GM12892 (cell line): ENCODE measurements around the gene MAP4K3.

Source experiments
- DNase-seq: peaks from one replicate; pipeline ENCODE4 v3.0.0; 2011; ENCODE audit not compliant: insufficient read length
- FAIRE-seq: peaks from 2 replicates; lab custom pipeline; 2011; peaks lifted over from hg19 to GRCh38; lab: Jason Lieb, UNC
- POLR2A ChIP-seq: IDR thresholded peaks from 2 replicates; pipeline ENCODE4 v1.6.1; 2011; ENCODE audit warnings: low read depth, low read length, control low read depth
- POLR2AphosphoS5 ChIP-seq: IDR thresholded peaks from 2 replicates; pipeline ENCODE4 v1.6.1; 2011; ENCODE audit warnings: low read depth, low read length, control low read depth
- TAF1 ChIP-seq: IDR thresholded peaks from 2 replicates; pipeline ENCODE4 v1.6.1; 2011; ENCODE audit warnings: low read depth, mild to moderate bottlenecking, control low read depth, low read length, borderline replicate concordance

MAP4K3 gene

DNA sequence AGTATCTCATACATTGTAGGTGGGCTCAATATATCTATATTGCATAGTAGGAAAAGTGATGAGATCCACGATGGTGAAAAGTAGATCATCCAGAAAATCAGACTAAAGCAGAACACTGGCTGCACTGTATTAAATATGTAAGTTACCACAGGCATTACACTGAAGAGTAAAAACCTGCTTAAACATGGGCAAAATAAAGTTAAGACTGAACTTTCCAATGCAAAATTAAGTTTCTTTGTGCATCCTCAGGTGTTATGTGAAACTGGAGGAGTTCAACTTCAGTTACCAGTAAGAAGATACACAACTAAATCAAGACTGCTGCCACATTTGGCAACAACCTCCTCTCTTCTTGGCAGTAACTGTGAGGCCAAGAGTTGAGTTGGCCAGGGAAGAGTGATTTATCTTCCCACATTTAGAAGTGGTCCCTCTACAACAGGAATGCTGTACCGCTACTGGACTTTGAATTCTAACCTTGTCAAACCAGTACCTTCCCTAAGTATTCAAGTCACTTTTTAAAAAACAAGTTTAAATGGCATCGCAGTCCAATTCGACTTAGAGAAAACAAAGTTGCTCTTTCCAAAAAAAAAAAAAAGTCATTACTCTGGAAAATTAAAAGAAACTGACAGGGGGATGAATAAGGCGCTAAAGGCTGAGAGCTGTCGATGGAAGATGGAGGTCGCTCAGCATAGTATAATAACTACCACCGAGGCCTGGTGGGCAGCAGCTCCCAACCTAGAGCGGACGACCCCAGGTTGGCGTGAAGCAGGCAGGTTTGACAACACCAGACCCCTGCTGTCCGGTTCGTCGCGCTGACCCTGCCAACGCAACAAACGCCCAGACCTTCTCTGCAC is 1.1 kb downstream of the MAP4K3 start:
- no peak for DNase-seq
- FAIRE-seq, result no peak
- no peak for TF ChIP-seq POLR2AphosphoS5
- no peak for TF ChIP-seq POLR2A
- TF ChIP-seq TAF1, result no peak

DNA sequence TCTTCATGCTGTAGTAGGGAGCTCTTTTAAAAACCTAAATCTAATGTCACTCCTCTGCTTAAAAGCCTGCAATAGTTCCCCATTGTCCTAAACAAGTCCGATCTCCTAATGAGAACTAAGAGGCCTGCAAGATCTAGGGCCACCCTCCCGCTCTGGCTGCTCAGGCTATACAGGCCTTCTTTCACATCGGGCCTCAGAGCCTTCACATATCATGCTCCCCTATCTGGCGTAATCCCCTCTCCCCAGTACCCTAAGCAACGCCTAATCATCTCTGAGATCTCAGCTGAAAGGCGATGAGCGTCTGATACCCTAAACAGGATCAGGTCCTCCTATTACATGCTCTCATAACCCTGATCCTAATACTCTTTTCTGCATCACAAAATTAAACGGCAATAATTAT is 1.9 kb downstream of the MAP4K3 start:
- DNase-seq, result no peak
- TF ChIP-seq POLR2AphosphoS5 (no peak), POLR2A (no peak), TAF1 (no peak)

DNA sequence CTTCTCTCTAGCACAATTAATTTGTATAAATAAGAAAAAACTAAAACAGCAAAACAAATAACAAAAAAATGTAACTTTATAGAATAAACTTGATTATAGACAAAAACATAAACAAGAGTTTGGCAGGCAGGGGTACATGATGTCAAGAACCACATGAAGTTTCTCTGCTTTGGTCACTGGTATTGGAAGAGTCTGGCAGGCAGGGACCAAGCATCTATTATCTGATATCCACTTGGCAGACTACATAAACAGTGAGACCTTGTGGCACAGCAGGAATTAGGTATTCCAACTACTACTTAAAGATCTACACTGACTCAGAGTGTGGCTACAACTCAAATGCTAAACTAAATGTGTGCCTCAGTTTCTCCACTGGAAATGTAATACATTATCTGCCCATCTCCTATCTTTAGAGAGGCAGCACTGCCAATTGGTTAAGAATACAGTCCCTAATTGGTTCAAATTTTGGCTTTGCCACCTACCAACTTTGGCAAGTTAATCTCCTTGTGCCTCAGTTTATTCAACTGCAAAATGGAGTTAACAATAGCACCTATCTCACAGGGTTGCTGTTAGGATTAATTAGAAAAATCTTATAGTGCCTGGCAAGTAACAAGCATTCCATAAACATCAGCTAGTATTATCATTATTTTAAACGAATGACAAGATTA is 2.7 kb downstream of the MAP4K3 start:
- TF ChIP-seq POLR2A (no peak), TAF1 (no peak), POLR2AphosphoS5 (no peak)
- DNase-seq (no peak), FAIRE-seq (no peak)

More for the DNA sequence above, 1.9 kb downstream of the MAP4K3 start:
- FAIRE-seq, result no peak

DNA sequence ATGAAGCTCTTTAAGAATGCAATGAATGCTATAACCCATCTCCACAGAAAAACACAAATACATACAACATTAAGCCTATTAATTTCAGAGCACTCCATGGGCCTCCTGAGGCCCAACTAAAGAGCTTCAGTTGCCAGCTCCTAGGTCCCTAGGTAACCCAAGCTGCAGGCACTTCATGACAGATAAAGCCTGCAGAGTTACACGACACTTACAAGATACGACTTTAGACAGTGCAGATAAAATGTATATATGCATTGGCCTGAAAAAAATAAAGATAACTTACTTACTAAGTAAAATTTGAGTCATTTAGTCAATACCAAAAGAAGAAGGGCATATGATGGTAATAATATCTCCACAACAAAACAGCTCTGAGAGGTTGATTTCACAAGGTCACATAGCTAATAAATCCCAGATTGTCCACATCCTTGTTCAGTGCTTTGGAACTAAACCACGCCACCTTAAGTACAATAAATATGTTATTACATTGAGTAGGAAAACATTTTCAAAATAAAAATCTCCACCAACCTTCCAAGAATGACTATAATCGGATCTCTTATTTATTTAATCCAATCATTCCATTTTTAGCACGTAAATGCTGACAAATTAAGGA is 3.4 kb downstream of the MAP4K3 start:
- FAIRE-seq (no peak), DNase-seq (no peak)
- TF ChIP-seq POLR2A (no peak), TAF1 (no peak), POLR2AphosphoS5 (no peak)

DNA sequence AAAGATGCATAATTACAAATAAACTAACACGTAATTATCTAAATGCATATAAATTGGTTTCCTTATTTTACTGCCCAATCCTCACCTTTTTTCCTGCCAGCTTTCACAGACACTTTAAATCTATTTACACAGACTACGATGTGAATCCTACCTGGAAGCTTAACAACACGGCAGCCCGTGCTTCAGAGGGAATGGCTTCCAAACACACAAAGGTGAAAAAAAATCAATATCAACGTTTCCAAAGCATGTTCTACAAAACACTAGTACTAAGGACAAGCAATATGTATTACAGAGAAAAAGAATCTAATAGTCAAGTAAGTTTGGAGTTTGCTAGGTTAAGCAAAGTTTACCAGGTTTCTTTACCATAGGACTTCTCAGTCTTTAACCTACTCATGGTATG is 4.4 kb downstream of the MAP4K3 start:
- TF ChIP-seq POLR2A, result no peak
- no peak for TF ChIP-seq TAF1
- no peak for TF ChIP-seq POLR2AphosphoS5
- no peak for DNase-seq
- no peak for FAIRE-seq

DNA sequence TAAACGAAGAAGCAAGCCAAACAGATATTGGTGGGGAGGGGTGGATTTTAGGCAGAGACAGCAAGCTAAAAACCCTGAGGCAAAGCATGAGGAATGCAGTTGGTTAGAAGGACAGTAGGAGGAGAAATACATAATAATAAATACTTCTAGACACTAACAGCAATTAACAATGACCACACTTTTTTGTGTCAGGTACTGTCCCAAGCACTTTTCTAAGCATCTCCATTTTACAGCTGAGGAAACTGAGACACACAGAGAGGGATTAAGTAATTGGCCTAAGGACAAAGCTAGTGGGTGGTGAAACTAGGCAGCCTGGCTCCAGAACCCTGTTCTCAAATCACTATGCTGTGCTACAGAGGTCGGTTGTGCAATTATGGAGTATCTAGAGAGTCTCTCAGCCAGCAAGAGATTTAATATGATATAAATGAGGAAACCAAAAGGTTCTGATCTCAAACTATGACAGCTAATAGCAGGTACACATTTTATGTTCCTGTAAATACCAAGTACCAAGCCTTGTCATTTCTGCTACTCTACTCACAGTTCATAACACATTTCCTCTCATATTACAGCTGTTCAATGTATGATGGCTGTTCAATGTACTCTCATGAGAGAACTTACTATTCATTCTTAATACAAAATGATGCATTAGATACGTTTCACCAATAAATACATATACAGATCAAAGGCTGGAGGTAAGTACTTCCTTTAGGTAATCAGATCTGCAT is 5.3 kb downstream of the MAP4K3 start:
- FAIRE-seq, result no peak
- TF ChIP-seq POLR2AphosphoS5 (no peak), TAF1 (no peak), POLR2A (no peak)
- DNase-seq, result no peak

DNA sequence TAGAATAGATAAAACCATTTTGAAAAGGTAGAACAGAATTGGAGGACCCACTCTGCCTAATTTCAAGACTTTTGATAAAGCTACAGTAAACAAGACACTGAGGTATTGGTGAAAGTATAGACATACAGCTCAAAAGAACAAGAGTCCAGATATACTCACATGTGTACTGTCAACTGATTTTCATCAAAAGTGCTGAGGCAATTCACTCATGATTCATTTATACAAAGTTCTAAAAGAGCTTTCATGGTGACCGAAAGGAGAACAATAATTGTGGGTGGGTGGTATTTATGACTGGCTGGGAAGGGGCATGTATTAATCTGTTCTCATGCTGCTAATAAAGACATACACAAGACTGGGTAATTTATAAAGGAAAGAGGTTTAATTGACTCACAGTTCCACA is 7.3 kb downstream of the MAP4K3 start:
- DNase-seq, result no peak
- FAIRE-seq, result no peak
- TF ChIP-seq POLR2A (no peak), TAF1 (no peak), POLR2AphosphoS5 (no peak)

DNA sequence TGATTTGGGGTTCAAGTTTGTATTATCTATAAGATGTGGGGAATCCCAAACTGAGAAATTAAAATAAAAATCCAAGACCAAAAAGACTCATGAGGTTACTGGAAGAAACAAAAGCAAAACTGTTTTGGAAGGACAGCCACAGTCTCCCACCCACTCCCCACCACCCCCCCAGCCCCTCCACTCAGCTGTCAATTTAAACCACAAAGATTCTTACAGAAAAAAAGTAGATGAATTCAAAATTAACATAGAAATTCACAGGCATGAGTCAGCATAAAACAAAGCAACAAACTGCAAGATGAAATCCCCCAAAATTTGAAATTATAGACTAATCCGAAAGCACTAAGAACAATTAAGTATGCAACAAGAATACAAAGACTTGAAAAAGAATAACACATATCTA is 12.1 kb downstream of the MAP4K3 start:
- DNase-seq (no peak), FAIRE-seq (no peak)
- TF ChIP-seq TAF1 (no peak), POLR2AphosphoS5 (no peak), POLR2A (no peak)

DNA sequence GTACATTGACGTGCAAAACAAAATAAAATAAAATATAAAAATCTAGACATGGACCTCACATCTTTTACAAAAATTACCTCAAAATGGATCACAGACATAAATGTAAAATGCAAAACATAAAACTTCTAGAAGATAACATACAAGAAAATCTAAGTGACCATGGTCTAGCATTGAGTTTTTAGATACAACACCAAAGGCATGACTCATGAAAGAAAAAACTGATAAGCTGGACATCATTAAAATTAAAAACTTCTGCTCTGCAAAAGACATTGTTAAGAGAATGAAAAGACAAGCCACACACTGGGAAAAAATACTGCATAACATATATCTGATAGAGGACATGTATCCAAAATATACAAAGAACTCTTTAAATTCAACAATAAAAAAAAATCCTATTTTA is 14.4 kb downstream of the MAP4K3 start:
- no peak for FAIRE-seq
- no peak for DNase-seq
- no peak for TF ChIP-seq POLR2AphosphoS5
- TF ChIP-seq POLR2A, result no peak
- no peak for TF ChIP-seq TAF1

DNA sequence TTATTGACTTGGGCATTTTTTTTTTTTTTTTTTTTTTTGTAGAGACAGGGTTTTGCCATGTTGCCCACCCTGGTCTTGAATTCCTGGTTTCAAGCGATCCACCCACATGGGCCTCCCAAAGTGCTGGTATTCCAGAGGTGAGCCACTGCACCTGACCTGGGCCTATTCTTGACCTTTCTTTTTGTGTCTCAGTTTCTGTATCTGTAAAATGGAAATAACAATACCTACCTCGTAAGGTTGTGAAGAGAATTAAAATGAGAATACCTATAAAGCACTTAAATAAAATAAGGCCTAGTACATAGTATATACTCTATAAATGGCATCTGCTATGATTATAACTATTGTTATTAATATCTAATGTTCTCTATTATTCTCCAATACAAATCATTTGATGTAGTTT is 15.7 kb downstream of the MAP4K3 start:
- no peak for TF ChIP-seq TAF1
- no peak for TF ChIP-seq POLR2AphosphoS5
- no peak for TF ChIP-seq POLR2A
- FAIRE-seq (no peak), DNase-seq (no peak)
